Parathyroid adenoma (tissue), 2 donors: Measurements from ENCODE around the gene ZMYND8.
"Not testable (repeated sequence)": the region's sequence is repeated elsewhere in the genome, so short reads cannot be mapped to it uniquely, and the experiment has no call there.

ENCODE experiments used
- H2AFZ ChIP-seq: fragments of 300-600 bp; sonication (generic); one replicate; pipeline ENCODE4 v1.7.0; 2017; ENCODE audit warnings: antibody characterized with exemption, mild to moderate bottlenecking
- H3K27ac ChIP-seq: fragments of 300-600 bp; sonication (generic); one replicate; pipeline ENCODE4 v1.7.0; 2017
- H3K27me3 ChIP-seq: fragments of 300-600 bp; sonication (generic); one replicate; pipeline ENCODE4 v1.7.0; 2017; ENCODE audit warnings: low read length; ENCODE audit not compliant: control insufficient read depth, insufficient read depth
- H3K36me3 ChIP-seq: fragments of 300-600 bp; sonication (generic); one replicate; pipeline ENCODE4 v1.7.0; 2017; ENCODE audit warnings: low read length; ENCODE audit not compliant: control insufficient read depth, insufficient read depth
- H3K4me1 ChIP-seq: fragments of 300-600 bp; sonication (generic); one replicate; pipeline ENCODE4 v1.7.0; 2017; ENCODE audit warnings: control low read depth
- H3K4me2 ChIP-seq: fragments of 300-600 bp; sonication (generic); one replicate; pipeline ENCODE4 v1.7.0; 2017; ENCODE audit warnings: low read length
- H3K4me3 ChIP-seq: fragments of 300-600 bp; sonication (generic); one replicate; pipeline ENCODE4 v1.7.0; 2017; ENCODE audit warnings: low read depth, low read length
- H3K79me2 ChIP-seq: fragments of 300-600 bp; sonication (generic); one replicate; pipeline ENCODE4 v1.7.0; 2017; ENCODE audit warnings: control low read depth
- H3K9ac ChIP-seq: fragments of 300-600 bp; sonication (generic); one replicate; pipeline ENCODE4 v1.7.0; 2017; ENCODE audit warnings: mild to moderate bottlenecking
- H3K9me3 ChIP-seq: fragments of 300-600 bp; sonication (generic); one replicate; pipeline ENCODE4 v1.7.0; 2017; ENCODE audit warnings: low read length; ENCODE audit not compliant: control insufficient read depth
- CTCF ChIP-seq: fragments of 300-600 bp; sonication (generic); IDR thresholded peaks from one replicate; pipeline ENCODE4 v1.7.0; 2017; ENCODE audit warnings: antibody characterized with exemption, mild to moderate bottlenecking
- donor health status: primary hyperparathyroidism.

The ZMYND8 gene

GRCh38 chr20:47396762-47397476 lies 40.4 kb upstream of the ZMYND8 start:
- Histone ChIP-seq H3K36me3 (no peaks in the 10 kb centered on the region), H2AFZ (peak overlapping the region; percentile 35), H3K27me3 (no peaks in the 10 kb centered on the region), H3K4me3 (no peak overlapping the region), H3K9me3 (no peaks in the 10 kb centered on the region), H3K27ac (no peak overlapping the region), H3K4me1 (no peaks in the 10 kb centered on the region), H3K4me2 (no peak overlapping the region), H3K79me2 (no peaks in the 10 kb centered on the region), H3K9ac (no peak overlapping the region)
- no peak for TF ChIP-seq CTCF

- not testable (repeated sequence) for H3K27me3 ChIP-seq, H3K4me2 ChIP-seq, H3K4me1 ChIP-seq, H3K36me3 ChIP-seq, H3K4me3 ChIP-seq, H2AFZ ChIP-seq, H3K9ac ChIP-seq, H3K79me2 ChIP-seq, H3K27ac ChIP-seq, H3K9me3 ChIP-seq
Observed at GRCh38 chr20:47393796-47394514, 37.5 kb upstream of the ZMYND8 start.

- no peak for TF ChIP-seq CTCF
- Histone ChIP-seq H3K9me3 (no peaks in the 10 kb centered on the region), H3K4me2 (no peak overlapping the region), H2AFZ (no peak overlapping the region), H3K36me3 (no peaks in the 10 kb centered on the region), H3K4me1 (no peaks in the 10 kb centered on the region), H3K79me2 (no peaks in the 10 kb centered on the region), H3K4me3 (no peak overlapping the region), H3K9ac (no peak overlapping the region), H3K27ac (no peak overlapping the region), H3K27me3 (no peaks in the 10 kb centered on the region)
Observed at GRCh38 chr20:47392721-47393073, 36.2 kb upstream of the ZMYND8 start.

- no peaks in the 10 kb centered on the region for H3K4me1 ChIP-seq
- H3K27me3 ChIP-seq, result no peaks in the 10 kb centered on the region
- no peak overlapping the region for H3K27ac ChIP-seq
- no peaks in the 10 kb centered on the region for H3K79me2 ChIP-seq
- no peak overlapping the region for H3K9ac ChIP-seq
- H3K36me3 ChIP-seq, result no peaks in the 10 kb centered on the region
- no peaks in the 10 kb centered on the region for H3K9me3 ChIP-seq
- H3K4me3 ChIP-seq, result no peak overlapping the region
- H3K4me2 ChIP-seq, result no peak overlapping the region
- TF ChIP-seq CTCF, result no peak
- no peak overlapping the region for H2AFZ ChIP-seq
Observed at GRCh38 chr20:47392015-47392720, 35.7 kb upstream of the ZMYND8 start.

GRCh38 chr20:47391276-47392010 lies 34.9 kb upstream of the ZMYND8 start:
- no peak for TF ChIP-seq CTCF
- no peak overlapping the region for H3K9ac ChIP-seq
- no peaks in the 10 kb centered on the region for H3K4me1 ChIP-seq
- H3K27ac ChIP-seq, result no peak overlapping the region
- no peaks in the 10 kb centered on the region for H3K27me3 ChIP-seq
- H3K36me3 ChIP-seq, result no peaks in the 10 kb centered on the region
- H3K4me3 ChIP-seq, result no peak overlapping the region
- H3K79me2 ChIP-seq, result no peaks in the 10 kb centered on the region
- H3K4me2 ChIP-seq, result no peak overlapping the region
- H3K9me3 ChIP-seq, result no peaks in the 10 kb centered on the region
- no peak overlapping the region for H2AFZ ChIP-seq
